HG02678 (cell line): ENCODE results near the gene NBR1.
"Not testable (repeated sequence)": the region's sequence is repeated elsewhere in the genome, so short reads cannot be mapped to it uniquely, and the experiment has no call there.

ENCODE experiments used
- ATAC-seq: cut with Tn5 transposase; IDR thresholded peaks from one replicate; pipeline ENCODE4 v1.9.1; 2021; ENCODE audit warnings: mild to moderate bottlenecking, moderate library complexity; ENCODE audit not compliant: unreplicated experiment

Gene NBR1

DNA sequence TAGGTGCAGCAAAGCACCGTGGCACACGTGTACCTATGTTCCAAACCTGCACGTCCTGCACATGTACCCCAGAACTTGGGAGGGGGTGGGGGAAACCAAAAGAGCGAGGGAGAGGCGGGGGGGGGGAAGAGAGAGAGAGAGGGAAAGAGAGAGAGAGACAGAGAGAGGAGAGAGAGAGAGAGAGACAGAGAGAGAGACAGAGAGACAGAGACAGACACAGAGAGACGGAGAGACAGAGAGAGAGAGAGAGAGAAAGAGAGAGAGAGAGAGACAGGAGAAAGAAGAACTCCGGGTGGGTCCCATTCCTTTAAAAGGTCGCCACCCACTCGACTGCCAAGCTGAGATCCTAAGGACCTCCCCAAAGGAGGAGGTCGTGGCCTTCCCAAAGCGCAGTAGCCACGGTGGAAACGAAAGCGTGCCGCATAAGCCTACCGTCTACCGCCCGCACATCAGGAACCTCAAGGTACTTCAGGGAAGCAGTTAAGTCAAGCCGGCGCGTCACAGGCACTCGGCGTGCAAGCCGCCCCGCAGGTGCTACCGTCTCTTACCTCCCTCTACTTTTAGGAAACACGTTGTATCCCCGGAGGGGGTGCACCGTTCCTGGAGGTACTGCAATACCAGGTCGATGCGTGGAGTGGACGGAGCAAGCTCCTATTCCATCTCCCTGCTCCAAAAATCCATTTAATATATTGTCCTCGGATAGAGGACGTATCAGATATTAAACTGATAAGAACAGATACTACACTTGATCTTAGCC is 69.8 kb downstream of the NBR1 start:
- not testable (repeated sequence) for ATAC-seq

GRCh38 chr17:43246456-43246855 is 75.4 kb downstream of the NBR1 start:
- not testable (repeated sequence) for ATAC-seq
